ENCODE results near the gene ZCCHC24.

ZCCHC24 gene

GRCh38 chr10:79444199-79445119 is 965 bp downstream of the ZCCHC24 start:
- peak; percentile 23 for DNase-seq

GRCh38 chr10:79443338-79444198 is 1.9 kb downstream of the ZCCHC24 start:
- no peak for DNase-seq

GRCh38 chr10:79442171-79443040 is 3.0 kb downstream of the ZCCHC24 start:
- no peak for DNase-seq

GRCh38 chr10:79441433-79441832 is 4.0 kb downstream of the ZCCHC24 start:
- DNase-seq: no peak

- DNase-seq: no peak
Observed at GRCh38 chr10:79440281-79440680, 5.1 kb downstream of the ZCCHC24 start.

GRCh38 chr10:79438699-79439085 is 6.7 kb downstream of the ZCCHC24 start:
- no peak for DNase-seq

- DNase-seq: no peak
Observed at GRCh38 chr10:79438021-79438698, 7.3 kb downstream of the ZCCHC24 start.

- no peak for DNase-seq
Observed at GRCh38 chr10:79437111-79437814, 8.2 kb downstream of the ZCCHC24 start.

GRCh38 chr10:79436850-79437103 is 8.6 kb downstream of the ZCCHC24 start:
- no peak for DNase-seq

GRCh38 chr10:79436066-79436849 is 9.2 kb downstream of the ZCCHC24 start:
- no peak for DNase-seq

GRCh38 chr10:79435271-79436065 is 10.0 kb downstream of the ZCCHC24 start:
- no peak for DNase-seq

GRCh38 chr10:79434821-79435251 is 10.6 kb downstream of the ZCCHC24 start:
- DNase-seq: no peak

GRCh38 chr10:79434223-79434687 is 11.2 kb downstream of the ZCCHC24 start:
- DNase-seq: no peak

GRCh38 chr10:79433324-79434222 is 11.9 kb downstream of the ZCCHC24 start:
- no peak for DNase-seq

- DNase-seq: no peak
Observed at GRCh38 chr10:79431891-79432831, 13.3 kb downstream of the ZCCHC24 start.

GRCh38 chr10:79431428-79431827 is 14.0 kb downstream of the ZCCHC24 start:
- DNase-seq: no peak

- no peak for DNase-seq
Observed at GRCh38 chr10:79430936-79431335, 14.5 kb downstream of the ZCCHC24 start.
